ENCODE measurements around the gene FBXW12.

Gene FBXW12

GRCh38 chr3:48436477-48436787, 64.4 kb downstream of the FBXW12 start:
- DNase-seq (ENCODE audit: low read depth): no peak

DNA sequence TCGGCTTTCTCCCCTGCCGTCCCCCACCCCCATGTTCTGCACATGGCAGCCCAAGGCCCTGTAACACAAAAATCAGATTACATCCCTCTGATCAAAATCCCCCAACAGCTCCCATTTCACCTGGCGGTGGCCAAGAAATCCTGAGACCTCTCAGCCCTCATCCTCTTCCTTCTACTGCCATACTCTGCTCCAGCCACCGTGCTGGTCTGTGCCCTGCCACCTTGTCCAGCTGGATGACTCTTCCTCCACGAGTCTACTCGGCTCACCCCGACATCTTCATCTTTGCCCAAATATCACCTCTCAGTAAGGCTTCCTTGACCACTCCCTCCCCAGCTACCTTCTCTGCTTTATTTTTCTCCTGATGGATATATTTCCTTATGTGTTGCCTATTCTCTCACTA, 64.8 kb downstream of the FBXW12 start:
- no peak for DNase-seq (ENCODE audit: low read depth)

- DNase-seq (ENCODE audit: low read depth): no peak
Measured at GRCh38 chr3:48437812-48438211, 65.8 kb downstream of the FBXW12 start.

DNA sequence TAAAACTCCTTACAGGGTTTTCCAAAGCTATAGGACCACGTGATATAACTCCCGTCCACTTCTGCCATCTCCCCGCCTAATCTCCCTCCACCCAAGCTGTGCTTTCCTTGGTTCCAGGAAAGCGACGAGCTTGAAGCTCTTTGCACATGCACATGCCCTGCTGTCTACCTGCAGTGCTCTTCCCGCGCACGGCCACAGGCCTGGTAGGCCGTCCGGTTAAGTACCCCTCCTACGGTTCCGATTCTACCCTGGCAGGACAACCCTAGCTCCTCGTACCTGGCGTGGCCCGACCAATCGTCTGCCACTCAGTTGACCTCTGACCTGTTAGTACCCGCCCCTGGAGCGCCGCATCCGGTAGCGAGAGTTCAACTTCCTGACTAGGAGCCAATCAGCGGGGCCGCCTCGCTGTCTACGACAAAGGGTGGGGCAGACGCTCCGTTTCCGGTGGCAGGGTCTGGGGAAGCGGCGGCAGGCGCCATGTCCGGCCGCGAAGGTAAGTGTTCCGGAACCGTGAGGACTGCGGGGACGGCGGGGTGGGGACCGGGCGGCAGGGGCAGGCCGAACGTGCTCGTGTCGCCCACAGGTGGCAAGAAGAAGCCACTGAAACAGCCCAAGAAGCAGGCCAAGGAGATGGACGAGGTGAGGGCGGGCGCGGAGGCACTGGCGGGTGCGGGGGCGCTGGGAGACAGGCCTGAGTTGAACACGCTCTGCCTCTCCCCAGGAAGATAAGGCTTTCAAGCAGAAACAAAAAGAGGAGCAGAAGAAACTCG, 68.0 kb downstream of the FBXW12 start, which contains the start of the genes CCDC51 and TMA7:
Gene CCDC51 (minus strand): TSS at position 300 of the 770 bp plus-strand sequence. CDS start 4,991 bp downstream, outside the sequence.
Gene TMA7 (plus strand): TSS at position 438 of the 770 bp plus-strand sequence. CDS start 40 bp downstream, at position 478.
- DNase-seq (ENCODE audit: low read depth): peak; percentile 98

DNA sequence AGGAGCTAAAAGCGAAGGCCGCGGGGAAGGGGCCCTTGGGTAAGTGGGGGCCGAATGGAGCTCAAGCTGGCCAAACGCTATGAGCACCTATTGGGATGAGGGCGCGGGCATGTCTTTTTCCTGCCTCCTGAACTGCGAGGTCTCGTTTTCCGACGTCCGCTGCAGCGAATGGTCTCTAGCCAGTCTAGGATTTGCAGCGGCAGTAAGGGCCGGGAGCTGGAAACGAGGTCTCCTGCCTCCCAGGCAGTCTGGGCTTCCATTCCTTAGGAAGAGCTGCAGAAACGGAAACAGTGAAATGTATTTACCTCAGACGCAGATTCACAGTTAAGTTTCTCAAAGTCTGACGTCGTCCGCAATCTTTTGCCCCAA, 68.6 kb downstream of the FBXW12 start:
- DNase-seq (ENCODE audit: low read depth): no peak

DNA sequence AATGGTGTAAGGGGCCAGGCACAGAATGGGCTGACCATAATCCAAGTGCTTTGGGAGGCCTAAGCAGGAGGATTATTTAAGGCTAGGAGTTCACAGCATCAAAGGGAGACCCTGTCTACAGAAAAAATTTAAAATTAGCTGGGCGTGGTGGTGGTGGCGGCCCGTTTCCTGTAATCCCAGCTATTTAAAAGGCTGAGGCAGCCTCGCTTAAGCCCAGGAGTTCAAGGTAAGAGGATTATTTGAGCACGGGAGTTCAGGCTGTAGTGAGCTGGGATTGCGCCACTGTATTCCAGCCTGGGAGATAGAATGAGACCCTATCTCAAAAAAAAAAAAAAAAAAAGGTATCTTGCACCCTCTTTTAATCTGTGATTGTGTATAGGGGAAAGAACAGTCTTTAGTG, 69.9 kb downstream of the FBXW12 start:
- no peak for DNase-seq (ENCODE audit: low read depth)

Data from stimulated activated CD8-positive, alpha-beta memory T cell treated with anti-CD3 and anti-CD28 coated beads, Interleukin-12 subunit alpha, Interleukin-12 subunit beta, amount 100 ng/mL, for 1 hour (primary cell).